Measurements from ENCODE around the gene MIGA1.

MIGA1 gene

DNA sequence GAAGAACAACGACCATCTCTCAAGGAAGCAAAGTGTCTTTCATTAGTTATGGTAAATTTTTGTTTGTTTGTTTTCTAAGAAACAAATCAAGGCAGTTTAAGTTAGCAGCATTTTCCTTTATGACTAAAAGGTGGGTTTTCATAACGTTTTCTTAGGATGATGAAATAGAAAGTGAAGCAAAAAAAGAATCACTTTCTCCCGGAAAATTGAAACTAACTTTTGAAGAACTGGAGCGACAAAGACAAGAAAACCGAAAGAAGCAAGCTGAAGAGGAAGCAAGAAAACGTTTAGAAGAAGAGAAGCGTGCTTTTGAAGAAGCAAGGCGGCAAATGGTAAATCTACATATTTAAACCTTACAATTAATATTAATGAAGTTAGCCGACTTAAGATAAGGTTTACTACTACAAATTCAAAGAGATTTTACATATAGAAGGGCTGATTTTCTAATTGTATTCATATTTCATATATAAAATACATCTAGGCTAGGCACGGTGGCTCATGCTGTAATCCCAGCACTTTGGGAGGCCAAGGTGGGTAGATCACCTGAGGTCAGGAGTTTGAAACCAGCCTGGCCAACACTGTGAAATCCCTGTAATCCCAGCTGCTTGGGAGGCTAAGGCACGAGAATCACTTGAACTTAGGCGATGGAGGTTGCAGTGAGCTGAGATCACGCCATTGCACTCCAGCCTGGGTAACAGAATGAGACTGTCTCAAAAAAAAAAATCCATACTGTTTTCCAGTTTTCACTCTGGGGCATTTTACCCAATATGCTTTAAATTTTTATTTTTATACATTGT lies 147.3 kb downstream of the MIGA1 start:
- DNase-seq: no peak

DNA sequence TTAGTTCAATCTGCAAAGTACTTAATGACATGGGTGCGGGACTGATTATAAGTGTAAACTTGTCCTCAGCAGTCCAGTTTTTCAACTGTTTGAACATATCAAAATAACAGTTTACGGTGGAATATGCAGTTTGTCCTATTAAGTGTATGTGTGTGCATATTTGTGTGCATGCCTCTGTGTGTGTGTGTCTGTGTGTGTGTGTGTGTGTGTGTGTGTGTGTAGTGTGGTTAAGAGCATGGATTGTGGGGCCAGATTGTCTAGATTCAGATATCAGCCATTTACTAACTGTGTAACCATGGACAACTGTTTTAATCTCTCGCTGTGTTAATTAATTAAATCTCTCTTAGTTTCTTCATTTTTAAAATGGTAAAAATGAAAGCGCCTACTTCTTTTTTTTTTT lies 148.0 kb downstream of the MIGA1 start:
- DNase-seq: no peak
